Non-pigmented ciliary epithelial cell (primary cell): ENCODE results near the gene SLC66A1.

Experiments
- DNase-seq: peaks from one replicate; pipeline ENCODE4 v3.0.0-alpha.2; 2010; ENCODE audit warnings: low read depth

SLC66A1 gene

GRCh38 chr1:19325368-19325957 is 13.3 kb downstream of the SLC66A1 start:
- DNase-seq, result no peak

DNA sequence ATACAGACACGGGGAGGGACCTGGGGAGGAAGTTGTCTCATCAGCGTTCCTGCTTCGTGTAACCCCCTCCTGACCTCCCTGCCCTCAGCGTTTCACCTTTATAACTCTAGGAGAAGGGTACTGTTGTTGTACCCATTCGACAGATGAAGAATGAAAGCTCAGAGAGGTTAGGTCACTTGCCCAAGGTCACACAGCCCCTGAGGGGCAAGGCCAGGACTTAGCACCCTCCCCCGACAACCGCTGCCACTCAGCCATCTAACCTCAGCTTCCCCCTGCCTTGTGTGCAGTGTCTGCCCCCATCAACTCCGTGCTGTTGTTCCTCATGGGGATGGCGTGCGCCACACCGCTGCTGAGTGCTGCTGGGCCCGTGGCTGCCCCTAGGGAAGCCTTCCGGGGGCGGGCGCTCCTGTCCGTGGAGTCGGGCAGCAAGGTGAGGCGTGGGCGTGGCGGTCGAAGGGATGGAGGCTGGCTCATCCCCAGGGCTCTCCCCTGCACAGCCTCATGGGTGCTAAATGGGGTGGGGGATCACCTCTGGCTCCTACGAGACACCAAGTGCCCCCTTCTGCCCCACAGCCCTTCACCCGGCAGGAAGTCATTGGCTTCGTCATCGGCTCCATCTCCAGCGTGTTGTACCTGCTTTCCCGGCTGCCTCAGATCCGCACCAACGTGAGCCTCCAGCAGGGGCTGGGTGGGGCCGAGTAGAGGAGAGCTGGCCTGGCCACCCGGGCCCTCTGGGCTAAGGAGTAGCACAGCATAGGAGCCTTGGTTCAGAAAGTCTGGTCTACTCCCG is 14.0 kb downstream of the SLC66A1 start:
- DNase-seq, result no peak

DNA sequence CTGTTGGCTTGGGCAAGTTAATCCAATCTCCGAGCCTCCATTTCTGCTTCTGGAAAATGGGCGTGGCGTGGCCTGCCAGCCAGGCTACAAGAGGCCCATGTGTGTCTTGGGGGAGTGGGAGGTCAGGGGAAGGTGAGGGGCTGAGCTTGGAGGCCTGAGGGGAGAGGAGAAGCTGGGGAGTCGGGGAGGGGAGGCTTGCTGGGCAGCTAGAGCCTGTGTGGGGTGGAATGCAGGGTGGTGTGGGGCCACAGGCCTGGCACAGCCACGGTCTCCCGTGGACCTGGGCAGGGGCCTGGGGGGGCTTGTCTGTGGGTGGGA is 14.6 kb downstream of the SLC66A1 start:
- DNase-seq, result no peak

- DNase-seq, result no peak
Observed at GRCh38 chr1:19327301-19327700, 15.2 kb downstream of the SLC66A1 start.

DNA sequence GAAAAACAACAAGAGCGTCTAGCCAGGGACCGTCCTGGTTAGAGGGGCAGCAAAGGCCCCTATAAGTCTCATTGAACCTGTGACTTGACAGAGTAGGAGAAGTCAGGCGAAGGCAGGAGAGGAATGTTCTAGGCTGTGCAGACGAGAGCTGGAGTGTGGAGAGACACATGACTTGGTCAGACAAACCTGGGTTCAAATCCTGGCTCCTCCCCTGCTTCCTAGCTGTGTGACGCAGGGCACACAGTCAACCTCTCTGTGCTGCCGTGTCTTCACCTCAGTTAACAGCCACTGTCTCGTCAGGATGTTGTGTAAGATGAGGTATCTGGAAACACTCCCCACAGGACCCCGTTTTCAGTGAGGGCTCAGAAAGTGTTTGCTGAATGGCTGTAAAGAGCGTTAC is 15.6 kb downstream of the SLC66A1 start:
- no peak for DNase-seq

DNA sequence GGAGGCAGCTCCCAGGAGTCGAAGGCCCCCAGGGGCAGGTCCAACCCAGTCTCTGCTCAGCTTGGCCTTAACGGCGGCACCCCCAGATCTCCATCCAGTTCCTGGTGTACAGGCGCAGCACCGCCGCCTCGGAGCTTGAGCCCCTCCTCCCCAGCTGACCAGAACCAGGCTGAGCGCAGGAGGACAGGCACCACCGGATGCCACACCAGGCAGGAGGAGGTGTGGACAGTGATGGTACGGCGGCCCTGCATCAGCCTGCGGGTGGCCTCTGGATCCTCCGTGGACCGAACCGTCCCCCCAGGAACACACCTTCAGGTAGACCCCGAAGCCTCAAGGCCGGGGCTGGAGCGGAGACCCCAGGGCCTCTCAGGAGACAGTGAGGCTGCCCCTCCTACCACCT is 16.4 kb downstream of the SLC66A1 start:
- DNase-seq, result no peak

GRCh38 chr1:19329188-19329587 is 17.1 kb downstream of the SLC66A1 start:
- no peak for DNase-seq

DNA sequence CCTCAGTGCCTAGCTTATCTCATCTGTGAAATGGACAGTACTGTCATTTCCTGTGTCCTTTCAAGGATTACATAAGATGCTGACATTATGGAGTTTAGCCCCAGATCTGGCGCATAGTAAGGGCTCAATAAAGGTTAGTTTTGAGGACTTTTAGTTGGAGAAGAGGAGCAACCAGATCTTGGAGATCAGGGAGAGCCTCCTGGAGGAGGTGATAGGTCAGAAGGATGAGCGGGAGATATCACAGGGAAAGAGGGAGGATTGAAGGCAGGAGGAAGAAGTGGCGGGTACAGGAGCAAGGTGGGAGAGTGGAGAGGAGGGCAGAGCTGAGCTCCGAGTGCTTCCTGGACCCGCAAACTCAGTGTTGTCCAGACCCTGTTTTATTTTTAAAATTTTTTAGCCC is 17.5 kb downstream of the SLC66A1 start:
- no peak for DNase-seq

- DNase-seq, result no peak
Observed at GRCh38 chr1:19330449-19331135, 18.5 kb downstream of the SLC66A1 start.

- DNase-seq, result no peak
Observed at GRCh38 chr1:19331262-19331878, 19.2 kb downstream of the SLC66A1 start.

- DNase-seq, result no peak
Observed at GRCh38 chr1:19332832-19333231, 20.7 kb downstream of the SLC66A1 start.

GRCh38 chr1:19333587-19334354 is 21.6 kb downstream of the SLC66A1 start:
- DNase-seq, result no peak

DNA sequence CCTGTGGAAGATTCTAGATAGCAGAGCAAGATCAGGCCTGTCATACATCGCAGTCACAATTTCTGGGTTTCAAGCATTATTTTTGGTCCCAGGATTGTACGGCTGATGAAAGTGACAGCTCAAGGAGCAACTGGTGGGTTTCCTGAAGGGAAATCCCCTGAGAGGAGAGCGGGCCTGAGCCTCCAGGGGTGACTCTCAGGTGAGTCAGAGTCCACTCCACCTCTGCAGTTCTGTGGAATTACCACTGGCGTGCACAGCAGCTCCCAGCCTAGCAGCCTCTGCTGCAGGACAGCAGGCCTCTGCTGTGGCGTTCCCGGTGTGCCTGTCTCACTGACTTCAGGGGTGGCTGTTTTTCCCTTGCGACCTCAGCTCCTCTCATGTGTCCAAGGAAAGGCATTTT is 24.4 kb downstream of the SLC66A1 start:
- no peak for DNase-seq

GRCh38 chr1:19337289-19337688 is 25.2 kb downstream of the SLC66A1 start:
- DNase-seq, result no peak

- no peak for DNase-seq
Observed at GRCh38 chr1:19338323-19338762, 26.2 kb downstream of the SLC66A1 start.

- no peak for DNase-seq
Observed at GRCh38 chr1:19339214-19339861, 27.2 kb downstream of the SLC66A1 start.

- no peak for DNase-seq
Observed at GRCh38 chr1:19340387-19340937, 28.3 kb downstream of the SLC66A1 start.

- DNase-seq, result peak; percentile 37
Observed at GRCh38 chr1:19341201-19342061, 29.3 kb downstream of the SLC66A1 start.

DNA sequence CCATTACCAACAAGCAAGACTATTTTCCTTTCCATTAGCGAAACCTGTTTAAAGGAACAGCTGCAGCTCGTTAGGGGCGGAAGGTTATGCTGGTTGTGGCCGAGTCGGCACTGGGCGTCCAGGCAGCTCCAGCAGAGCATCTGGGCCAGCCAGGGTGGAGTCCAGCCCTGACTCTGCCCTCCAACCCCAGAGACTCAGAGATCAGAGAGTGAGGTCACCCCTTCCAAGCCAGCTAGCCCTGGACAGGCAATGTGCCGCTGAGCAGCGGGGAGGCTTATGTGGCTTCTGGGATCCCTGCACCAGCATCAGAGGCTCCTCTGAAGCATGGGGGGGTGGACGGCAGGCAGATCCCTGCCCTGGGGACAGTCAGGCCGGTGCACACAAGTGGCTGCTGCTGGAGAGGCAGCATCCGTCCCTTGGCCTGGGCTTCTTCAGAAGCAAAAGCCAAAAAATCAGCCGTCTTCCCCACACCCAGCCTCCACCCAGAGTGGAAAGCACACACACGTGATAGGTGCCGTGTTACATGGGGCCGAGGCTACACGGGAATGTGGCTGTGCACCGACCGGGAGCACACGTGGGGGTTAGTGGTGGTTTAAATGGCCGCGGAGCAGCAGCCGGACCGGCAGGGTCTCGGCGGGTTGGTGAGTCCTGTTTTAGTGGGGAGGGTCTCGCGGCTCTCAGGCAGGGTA is 30.1 kb downstream of the SLC66A1 start:
- DNase-seq, result no peak
